Activated CD4-positive, CD25-positive, alpha-beta regulatory T cell treated with anti-CD3 and anti-CD28 coated beads, Interleukin-2, amount 50 U/mL, for 24 hours (primary cell): ENCODE data around the gene RPTOR.

Experiments used
- ATAC-seq, 2 donors: fragments of 150-1000 bp; cut with Tn5 transposase; one replicate each; pipeline ENCODE4 v1.10.0; 2021; ENCODE audit warnings: mild to moderate bottlenecking in 1 of 2, moderate library complexity in 1 of 2

Gene RPTOR

GRCh38 chr17:80990921-80991644 is 446.4 kb downstream of the RPTOR start:
- ATAC-seq, result no peak

GRCh38 chr17:80991645-80992076 is 447.0 kb downstream of the RPTOR start, which contains the start of gene CHMP6:
CHMP6 (plus strand) TSS chr17:80991841; CDS start chr17:80991919, 78 bp downstream.
- peak; percentile 58 to 64 for ATAC-seq

GRCh38 chr17:80992077-80992947 is 447.7 kb downstream of the RPTOR start:
- ATAC-seq, result peak; percentile 18 to 26

DNA sequence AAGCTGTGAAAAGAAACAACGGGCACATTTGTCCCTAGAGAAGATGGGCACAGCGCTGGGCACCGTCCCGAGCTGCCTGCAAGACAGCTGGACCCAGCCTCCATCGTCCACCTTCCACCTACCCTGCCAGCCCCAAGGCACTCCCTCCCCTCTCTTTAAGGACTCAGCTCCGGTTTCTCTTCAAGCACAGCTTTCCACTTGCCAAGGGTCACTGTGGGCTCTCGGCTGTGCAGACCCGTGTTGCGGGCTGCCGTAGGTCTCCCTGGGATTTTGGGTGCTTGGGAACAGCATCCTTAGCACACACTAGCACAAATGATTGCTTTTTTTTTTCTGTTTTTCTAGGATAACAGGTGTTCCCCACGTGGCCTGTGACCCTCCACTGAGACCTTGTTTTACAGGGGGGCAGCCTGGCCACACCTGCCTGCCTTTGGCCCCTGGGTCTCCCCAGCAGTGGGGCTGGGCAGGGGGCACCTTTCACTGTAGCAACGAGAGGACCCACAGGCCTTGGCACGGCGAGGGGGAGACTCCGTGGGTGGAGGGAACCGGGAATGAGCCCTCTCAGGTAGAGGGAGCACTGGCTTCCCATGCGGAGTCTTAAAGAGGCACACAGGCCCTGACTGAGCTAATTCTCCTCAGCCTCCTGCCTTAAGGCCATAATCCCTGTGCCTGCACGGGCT is 448.4 kb downstream of the RPTOR start:
- no peak for ATAC-seq

DNA sequence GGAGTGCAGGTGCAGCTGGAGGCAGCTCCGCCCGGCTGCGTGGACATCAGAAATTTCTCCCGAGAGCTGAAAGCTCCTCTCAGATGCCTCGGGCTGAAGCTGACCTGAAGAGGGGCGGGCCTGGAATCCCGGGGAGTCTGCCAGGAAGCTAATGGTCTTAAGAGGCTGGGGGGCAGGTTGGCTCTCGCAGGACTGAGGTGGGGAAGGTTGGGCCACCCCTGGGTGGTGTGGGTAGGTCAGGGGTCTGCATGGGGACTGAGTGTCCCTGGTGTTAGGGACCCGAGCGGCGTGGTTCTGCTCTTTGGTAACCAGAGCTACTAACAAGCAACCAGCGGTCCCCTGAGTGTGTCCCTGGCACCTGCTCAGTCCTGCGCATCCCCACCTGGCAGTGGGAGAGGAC is 450.5 kb downstream of the RPTOR start:
- no peak for ATAC-seq

- no peak for ATAC-seq
Observed at GRCh38 chr17:80996422-80997305, 452.0 kb downstream of the RPTOR start.

DNA sequence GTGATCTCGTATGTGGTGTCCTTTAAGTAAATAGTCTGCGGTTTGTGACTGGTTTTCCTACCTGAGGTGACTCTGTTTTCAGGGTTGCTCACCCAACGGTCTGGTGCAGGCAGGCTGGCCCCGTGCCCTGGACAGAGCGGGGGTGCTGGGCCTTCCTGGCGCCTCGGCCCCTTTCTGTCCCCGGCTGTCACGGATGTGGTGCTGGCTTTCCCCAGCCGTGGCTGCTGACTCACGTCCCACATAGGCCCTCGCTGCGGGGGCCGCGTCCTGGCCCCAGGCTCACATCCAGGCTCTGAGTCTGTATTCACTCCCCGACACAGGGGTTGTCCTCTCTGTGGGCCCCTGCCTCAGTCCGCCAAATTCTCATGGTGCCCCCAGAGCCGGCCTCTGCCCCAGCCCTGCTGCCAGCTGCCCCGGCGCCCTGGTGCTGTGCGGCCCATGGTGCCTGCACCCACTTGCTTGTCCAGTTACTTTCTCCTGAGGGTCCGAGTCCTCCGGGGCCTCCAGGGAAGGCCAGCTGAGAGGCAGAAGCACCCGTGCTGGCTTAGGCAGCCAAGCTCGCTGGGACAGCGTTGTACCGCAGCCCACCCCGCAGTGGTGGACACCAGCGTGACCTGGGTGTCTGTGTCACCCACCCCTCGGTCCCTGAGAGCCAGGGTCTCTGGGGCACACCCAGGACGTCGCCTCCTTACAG is 452.9 kb downstream of the RPTOR start:
- ATAC-seq, result peak in 1 of 2 donors; percentile 8

- ATAC-seq, result no peak
Observed at GRCh38 chr17:80998118-80998747, 453.6 kb downstream of the RPTOR start.

GRCh38 chr17:80998748-80999535 is 454.3 kb downstream of the RPTOR start:
- ATAC-seq, result no peak

DNA sequence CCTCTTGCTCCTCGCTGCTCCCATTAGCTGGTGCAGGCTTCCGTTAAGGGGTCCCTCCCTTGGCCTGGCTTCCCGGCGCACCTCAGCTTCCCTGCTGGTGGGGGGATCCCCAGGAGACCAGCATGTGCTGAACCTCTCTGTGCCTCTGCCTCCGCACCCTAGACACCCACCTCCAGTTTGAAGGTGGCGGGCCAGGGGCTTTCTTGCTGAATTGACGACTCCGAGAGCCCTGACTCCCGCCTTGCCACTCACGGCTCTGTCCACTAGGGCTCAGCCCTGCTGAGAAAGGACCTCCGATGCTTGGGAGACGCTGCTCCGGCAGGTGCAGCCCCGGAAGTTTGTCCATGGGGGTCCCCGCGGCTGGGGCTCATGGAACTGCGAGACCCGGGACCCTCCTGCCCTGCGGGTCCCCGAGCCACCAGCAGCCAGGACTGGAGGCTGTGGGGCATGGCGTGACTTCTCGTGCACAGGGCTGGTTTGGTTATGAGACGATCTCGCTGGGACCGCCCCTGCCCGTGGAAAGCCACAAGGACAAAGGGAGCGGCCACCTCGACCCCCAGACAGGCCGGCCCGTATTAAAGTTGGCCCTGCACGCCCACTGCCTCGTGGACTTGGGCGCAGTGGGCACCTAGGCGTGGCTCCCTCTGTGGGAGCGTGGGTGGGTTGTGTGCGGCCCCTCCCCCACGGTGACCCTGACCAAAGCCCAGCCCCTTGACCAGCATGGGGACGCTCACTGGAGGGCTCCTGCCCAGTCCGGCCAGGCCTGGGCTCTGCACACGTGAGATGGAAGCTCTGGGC is 455.1 kb downstream of the RPTOR start:
- ATAC-seq, result no peak

- no peak for ATAC-seq
Observed at GRCh38 chr17:81000334-81000630, 455.6 kb downstream of the RPTOR start.

- no peak for ATAC-seq
Observed at GRCh38 chr17:81000631-81001357, 456.2 kb downstream of the RPTOR start.

- no peak for ATAC-seq
Observed at GRCh38 chr17:81002013-81002384, 457.4 kb downstream of the RPTOR start.

DNA sequence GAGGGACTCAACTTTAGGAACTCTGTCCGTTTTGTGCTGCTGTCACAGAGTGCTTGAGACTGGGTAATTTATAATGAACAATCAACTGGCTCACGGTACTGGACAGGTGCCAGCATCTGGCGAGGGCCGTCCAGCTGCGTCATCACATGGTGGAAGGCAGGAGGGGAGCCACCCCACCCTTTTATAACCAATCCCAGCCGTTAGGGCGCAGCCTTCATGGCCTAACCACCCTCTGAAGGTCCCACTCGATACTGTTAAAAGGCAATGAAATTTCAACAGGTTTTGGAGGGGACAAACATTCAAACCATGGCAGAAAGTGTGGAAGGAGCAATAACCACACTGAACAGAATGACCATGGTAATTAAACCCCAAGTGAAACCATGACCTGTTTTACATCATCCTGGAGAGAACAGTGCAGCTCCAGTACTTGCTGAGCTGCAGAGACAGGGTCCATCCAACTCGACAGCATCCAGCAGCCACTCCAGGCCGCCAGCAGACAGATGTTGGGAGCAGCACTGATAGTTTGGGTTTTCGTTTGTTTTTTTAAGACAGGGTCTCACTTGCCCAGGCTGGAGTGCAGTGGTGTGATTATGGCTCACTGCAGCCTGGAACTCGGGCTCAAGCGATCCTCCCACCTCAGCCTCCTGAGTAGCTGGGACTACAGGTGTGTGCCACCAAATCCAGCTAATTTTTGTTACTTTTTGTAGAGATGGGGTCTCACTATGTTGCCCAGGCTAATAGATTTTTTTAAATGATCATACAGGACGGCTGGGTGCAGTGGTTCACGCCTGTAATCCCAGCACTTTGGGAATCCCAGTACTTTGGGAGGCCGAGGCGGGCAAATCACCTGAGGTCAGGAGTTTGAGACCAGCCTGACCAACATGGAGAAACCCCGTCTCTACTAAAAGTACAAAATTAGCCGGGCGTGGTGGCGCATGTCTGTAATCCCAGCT is 458.0 kb downstream of the RPTOR start:
- no peak for ATAC-seq

GRCh38 chr17:81003711-81004475 is 459.3 kb downstream of the RPTOR start:
- ATAC-seq, result peak; percentile 9 to 31

GRCh38 chr17:81006891-81007290 is 462.3 kb downstream of the RPTOR start:
- ATAC-seq, result no peak

DNA sequence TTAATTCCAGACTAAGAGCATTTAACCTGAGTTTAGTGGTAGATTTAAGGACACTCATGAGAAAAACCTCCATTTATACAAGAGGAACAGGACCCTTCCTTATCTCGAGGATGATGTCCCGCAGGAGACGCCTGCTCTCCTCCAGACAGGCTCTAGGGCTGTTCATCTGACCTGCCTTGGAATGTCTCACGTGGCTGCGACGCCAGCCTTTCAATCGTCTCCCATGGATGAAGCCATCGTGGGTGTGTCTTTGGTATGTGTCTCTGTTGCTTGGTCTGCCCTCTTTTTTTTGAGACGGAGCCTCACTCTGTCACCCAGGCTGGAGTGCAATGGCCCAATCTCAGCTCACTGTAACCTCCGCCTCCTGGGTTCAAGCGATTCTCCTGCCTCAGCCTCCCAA is 463.5 kb downstream of the RPTOR start:
- no peak for ATAC-seq
